OCI-LY1 (cell line): ENCODE measurements around the gene EIF6.
"Not testable (repeated sequence)": the region's sequence is repeated elsewhere in the genome, so short reads cannot be mapped to it uniquely, and the experiment has no call there.

Source experiments
- H2AFZ ChIP-seq: fragments of 200-600 bp; sonication (generic), shearing (Covaris generic); 2 replicates; pipeline ENCODE4 v1.6.0; 2014; ENCODE audit warnings: antibody characterized with exemption, mild to moderate bottlenecking, low read length
- H3F3A ChIP-seq: fragments of 200-600 bp; sonication (generic), shearing (Covaris generic); 2 replicates; pipeline ENCODE4 v1.6.0; 2014; ENCODE audit warnings: mild to moderate bottlenecking, antibody characterized with exemption, low read length, moderate library complexity; ENCODE audit not compliant: insufficient read depth
- H3K27ac ChIP-seq: fragments of 200-600 bp; sonication (generic); 2 replicates; pipeline ENCODE4 v1.5.1; 2014; ENCODE audit warnings: low read length, mixed run types, mild to moderate bottlenecking, low read depth; ENCODE audit not compliant: poor library complexity, severe bottlenecking
- H3K27me3 ChIP-seq: fragments of 200-600 bp; sonication (generic); 2 replicates; pipeline ENCODE4 v1.6.0; 2014; ENCODE audit warnings: antibody characterized with exemption, mild to moderate bottlenecking, low read length, moderate library complexity; ENCODE audit not compliant: insufficient read depth
- H3K36me3 ChIP-seq: fragments of 200-600 bp; sonication (generic); 2 replicates; pipeline ENCODE4 v1.6.1; 2014; ENCODE audit warnings: mild to moderate bottlenecking, antibody characterized with exemption, low read length, moderate library complexity, mixed read lengths; ENCODE audit not compliant: insufficient read depth
- H3K4me1 ChIP-seq: fragments of 200-600 bp; sonication (generic); 2 replicates; pipeline ENCODE4 v1.5.1; 2014; ENCODE audit warnings: mild to moderate bottlenecking, low read length, moderate library complexity; ENCODE audit not compliant: insufficient read depth, severe bottlenecking
- H3K4me2 ChIP-seq: fragments of 200-600 bp; sonication (generic), shearing (Covaris generic); 2 replicates; pipeline ENCODE4 v1.6.1; 2014; ENCODE audit warnings: low read length
- H3K4me3 ChIP-seq: fragments of 200-600 bp; sonication (generic); 2 replicates; pipeline ENCODE4 v1.5.1; 2014; ENCODE audit warnings: low read length, low read depth, mild to moderate bottlenecking, mixed read lengths; ENCODE audit not compliant: poor library complexity, severe bottlenecking
- H3K79me2 ChIP-seq: fragments of 200-600 bp; shearing (Covaris generic); 2 replicates; pipeline ENCODE4 v1.6.1; 2016; ENCODE audit warnings: mixed run types, low read length, mixed read lengths; ENCODE audit not compliant: insufficient read depth
- H3K9ac ChIP-seq: fragments of 200-600 bp; sonication (generic), shearing (Covaris generic); 2 replicates; pipeline ENCODE4 v1.6.1; 2014; ENCODE audit warnings: mild to moderate bottlenecking, low read length, mixed read lengths
- H3K9me2 ChIP-seq: fragments of 200-600 bp; sonication (generic), shearing (Covaris generic); 2 replicates; pipeline ENCODE4 v1.6.1; 2014; ENCODE audit warnings: low read depth, mild to moderate bottlenecking, low read length, mixed read lengths
- H3K9me3 ChIP-seq: fragments of 200-600 bp; shearing (Covaris generic); 2 replicates; pipeline ENCODE4 v1.6.1; 2014; ENCODE audit warnings: low read length, mixed read lengths
- H4K20me1 ChIP-seq: fragments of 200-600 bp; sonication (generic), shearing (Covaris generic); 2 replicates; pipeline ENCODE4 v1.6.0; 2016; ENCODE audit warnings: mild to moderate bottlenecking, low read length; ENCODE audit not compliant: insufficient read depth
- CTCF ChIP-seq: fragments of 200-600 bp; sonication (generic), shearing (Covaris generic); IDR thresholded peaks from 2 replicates; pipeline ENCODE4 v1.5.1; 2017; ENCODE audit warnings: mild to moderate bottlenecking, antibody characterized with exemption, low read length, moderate library complexity, mixed read lengths
- EZH2 ChIP-seq: fragments of 200-600 bp; sonication (generic), shearing (Covaris generic); IDR thresholded peaks from 2 replicates; pipeline ENCODE4 v1.8.0; 2017; ENCODE audit warnings: borderline replicate concordance, mixed run types, mild to moderate bottlenecking, antibody characterized with exemption, low read length, moderate library complexity, mixed read lengths

EIF6 gene

DNA sequence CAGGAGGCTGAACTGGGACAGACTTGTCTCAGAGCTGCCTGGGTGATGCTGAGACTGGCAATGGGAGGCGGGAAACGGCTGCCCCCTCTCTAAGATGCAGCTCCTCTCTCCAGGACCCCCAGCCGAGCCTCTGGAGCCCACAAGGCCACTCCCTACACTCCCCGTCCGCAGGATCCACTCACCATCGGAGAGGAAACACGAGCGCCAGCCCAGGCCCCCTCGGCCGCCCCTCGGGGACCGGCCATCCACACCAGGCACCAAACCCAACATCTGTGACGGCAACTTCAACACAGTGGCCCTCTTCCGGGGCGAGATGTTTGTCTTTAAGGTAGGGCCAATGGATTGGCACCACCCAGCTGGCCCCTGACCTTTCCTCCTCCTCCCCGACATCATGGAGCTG lies 17.5 kb downstream of the EIF6 start:
- Histone ChIP-seq H3K4me2 (no peak overlapping the region), H3K4me1 (no peaks in the 10 kb centered on the region), H4K20me1 (no peaks in the 10 kb centered on the region), H3K9me2 (no peaks in the 10 kb centered on the region), H3K9ac (no peak overlapping the region), H3K79me2 (no peaks in the 10 kb centered on the region), H3K36me3 (no peaks in the 10 kb centered on the region), H3K9me3 (no peaks in the 10 kb centered on the region), H2AFZ (no peak overlapping the region), H3K4me3 (no peak overlapping the region), H3K27ac (no peak overlapping the region), H3F3A (no peaks in the 10 kb centered on the region), H3K27me3 (no peaks in the 10 kb centered on the region)
- no peak for TF ChIP-seq EZH2

DNA sequence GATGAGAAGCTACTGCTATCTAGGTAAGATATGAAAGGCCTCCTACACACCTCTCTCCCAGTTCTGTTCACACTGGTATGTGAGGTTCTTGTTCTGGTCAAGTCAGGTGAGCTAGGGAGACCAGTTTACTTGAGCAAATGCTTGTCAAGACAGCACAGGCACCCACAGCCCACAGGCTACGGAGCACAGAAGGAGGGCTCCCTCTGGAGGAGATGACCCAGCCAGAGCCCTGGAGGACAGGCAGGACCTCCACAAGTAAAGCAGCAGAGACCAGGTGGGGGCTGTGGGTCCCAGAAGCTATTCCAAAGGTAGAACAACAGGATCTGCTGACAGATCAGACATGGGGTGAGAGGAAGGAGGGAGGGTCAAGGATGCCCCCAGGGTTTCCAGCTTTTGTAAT lies 19.8 kb downstream of the EIF6 start:
- Histone ChIP-seq H3K4me1 (no peaks in the 10 kb centered on the region), H3K9me2 (no peaks in the 10 kb centered on the region), H2AFZ (no peak overlapping the region), H3K4me3 (no peak overlapping the region), H3K36me3 (no peaks in the 10 kb centered on the region), H3K27ac (no peak overlapping the region), H3K27me3 (no peaks in the 10 kb centered on the region), H3K9ac (no peak overlapping the region), H3K79me2 (no peaks in the 10 kb centered on the region), H3K9me3 (no peaks in the 10 kb centered on the region), H3K4me2 (no peak overlapping the region), H4K20me1 (no peaks in the 10 kb centered on the region), H3F3A (no peaks in the 10 kb centered on the region)
- TF ChIP-seq CTCF (peak; percentile 10; the same call in 1 of the 2 replicates), EZH2 (no peak)

DNA sequence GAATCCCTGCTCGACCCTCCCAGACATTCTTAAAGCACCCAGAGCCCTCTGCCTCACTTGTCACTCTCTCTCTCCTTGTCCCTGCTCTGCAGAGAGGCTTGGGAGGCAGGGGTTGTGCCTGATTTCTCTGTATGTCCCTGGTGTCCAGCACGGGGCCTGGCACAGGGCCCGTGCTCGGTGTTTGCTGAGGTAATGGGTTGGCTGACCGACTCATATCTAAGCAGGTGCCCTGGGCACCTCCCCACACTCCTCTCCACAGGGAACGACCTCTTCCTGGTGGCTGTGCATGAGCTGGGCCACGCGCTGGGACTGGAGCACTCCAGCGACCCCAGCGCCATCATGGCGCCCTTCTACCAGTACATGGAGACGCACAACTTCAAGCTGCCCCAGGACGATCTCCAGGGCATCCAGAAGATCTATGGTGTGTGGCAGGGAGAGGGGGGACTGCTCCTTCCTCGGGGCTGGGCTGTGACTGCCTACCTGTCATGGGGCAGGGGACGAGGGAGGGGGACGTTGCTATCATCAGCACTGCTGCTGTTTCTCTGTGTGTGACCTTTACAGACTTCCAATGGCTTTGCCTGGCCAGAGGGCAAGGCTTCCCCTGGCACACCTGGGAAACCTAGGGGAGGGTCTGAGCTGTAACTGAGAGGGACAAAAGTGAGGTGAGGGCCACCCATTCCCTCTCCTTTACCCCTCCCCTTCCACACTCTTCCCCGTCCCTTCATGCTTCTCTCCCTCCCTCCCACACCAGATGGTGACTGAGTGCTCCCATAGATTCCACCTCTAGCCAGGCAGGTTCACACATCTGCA lies 20.8 kb downstream of the EIF6 start:
- H3K27ac ChIP-seq: no peak overlapping the region
- no peaks in the 10 kb centered on the region for H3K9me2 ChIP-seq
- no peaks in the 10 kb centered on the region for H4K20me1 ChIP-seq
- H3K27me3 ChIP-seq: no peaks in the 10 kb centered on the region
- no peak overlapping the region for H3K4me3 ChIP-seq
- no peaks in the 10 kb centered on the region for H3K9me3 ChIP-seq
- no peaks in the 10 kb centered on the region for H3K79me2 ChIP-seq
- H3K9ac ChIP-seq: no peak overlapping the region
- no peak overlapping the region for H3K4me2 ChIP-seq
- no peak overlapping the region for H2AFZ ChIP-seq
- H3F3A ChIP-seq: no peaks in the 10 kb centered on the region
- TF ChIP-seq CTCF: no peak
- no peak for TF ChIP-seq EZH2
- H3K36me3 ChIP-seq: no peaks in the 10 kb centered on the region
- H3K4me1 ChIP-seq: no peaks in the 10 kb centered on the region

GRCh38 chr20:35262731-35263531 lies 21.6 kb downstream of the EIF6 start:
- not testable (repeated sequence) for H3K27ac ChIP-seq, H3K9me3 ChIP-seq, H3K4me1 ChIP-seq, H3K79me2 ChIP-seq, H3K4me3 ChIP-seq, H3K9me2 ChIP-seq, H2AFZ ChIP-seq, H3K9ac ChIP-seq, H3K27me3 ChIP-seq, H4K20me1 ChIP-seq, H3K4me2 ChIP-seq, H3F3A ChIP-seq, H3K36me3 ChIP-seq

DNA sequence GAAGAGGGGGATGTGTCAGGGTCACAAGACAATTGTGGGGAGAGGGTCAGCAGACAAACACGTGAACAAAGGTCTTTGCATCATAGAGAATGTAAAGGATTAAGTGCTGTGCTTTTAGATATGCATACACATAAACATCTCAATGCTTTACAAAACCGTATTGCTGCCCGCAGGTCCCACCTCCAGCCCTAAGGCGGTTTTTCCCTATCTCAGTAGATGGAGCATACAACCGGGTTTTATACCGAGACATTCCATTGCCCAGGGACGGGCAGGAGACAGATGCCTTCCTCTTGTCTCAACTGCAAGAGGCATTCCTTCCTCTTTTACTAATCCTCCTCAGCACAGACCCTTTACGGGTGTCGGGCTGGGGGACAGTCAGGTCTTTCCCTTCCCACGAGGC lies 22.3 kb downstream of the EIF6 start:
- H3K36me3 ChIP-seq, H2AFZ ChIP-seq, H3K9me2 ChIP-seq, H3K4me1 ChIP-seq, H3K27me3 ChIP-seq, H4K20me1 ChIP-seq, H3K9me3 ChIP-seq, H3F3A ChIP-seq, H3K9ac ChIP-seq, H3K4me2 ChIP-seq, H3K4me3 ChIP-seq, H3K79me2 ChIP-seq, H3K27ac ChIP-seq: not testable (repeated sequence)
